ENCODE measurements around the gene SULT1C4.

DNA sequence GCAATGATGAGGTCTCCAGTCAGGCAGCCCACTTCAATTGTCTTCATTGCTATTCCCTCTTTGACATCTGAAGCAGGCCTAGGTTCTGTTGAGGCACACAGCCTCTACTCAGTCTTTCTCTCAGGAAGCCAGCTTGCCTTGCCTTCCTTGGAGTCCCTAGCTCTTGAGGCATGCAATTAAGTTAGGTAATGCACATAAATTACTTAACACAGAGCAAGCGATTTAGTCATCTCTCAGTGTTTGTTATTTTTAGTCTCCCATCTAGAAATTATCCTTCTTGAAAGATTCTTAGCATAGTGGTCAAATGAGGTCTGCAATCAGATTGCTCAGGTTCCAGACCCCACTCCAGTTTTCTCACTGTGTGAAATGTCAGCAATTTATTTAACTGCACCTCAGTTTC, 32.0 kb downstream of the SULT1C4 start:
- TF ChIP-seq CREB1 (IDR thresholded peaks at IDR 0.05) (no peak), SP2 (IDR thresholded peaks at IDR 0.05; ENCODE audit: low read length) (no peak), EZH2 (IDR thresholded peaks at IDR 0.05; ENCODE audit: low read depth, low read length, severe bottlenecking) (no peak), RBBP5 (IDR thresholded peaks at IDR 0.05; ENCODE audit: borderline replicate concordance, low read depth, low read length) (no peak), CBX5 (IDR thresholded peaks at IDR 0.05; ENCODE audit: low read depth, low read length) (no peak), POLR2AphosphoS5 (IDR thresholded peaks at IDR 0.05; ENCODE audit: low read depth, low read length) (no peak)
- TF ChIP-seq, protein P1, sequence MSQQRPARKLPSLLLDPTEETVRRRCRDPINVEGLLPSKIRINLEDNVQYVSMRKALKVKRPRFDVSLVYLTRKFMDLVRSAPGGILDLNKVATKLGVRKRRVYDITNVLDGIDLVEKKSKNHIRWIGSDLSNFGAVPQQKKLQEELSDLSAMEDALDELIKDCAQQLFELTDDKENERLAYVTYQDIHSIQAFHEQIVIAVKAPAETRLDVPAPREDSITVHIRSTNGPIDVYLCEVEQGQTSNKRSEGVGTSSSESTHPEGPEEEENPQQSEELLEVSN (IDR thresholded peaks at IDR 0.05), result no peak
- TF ChIP-seq, protein P2, sequence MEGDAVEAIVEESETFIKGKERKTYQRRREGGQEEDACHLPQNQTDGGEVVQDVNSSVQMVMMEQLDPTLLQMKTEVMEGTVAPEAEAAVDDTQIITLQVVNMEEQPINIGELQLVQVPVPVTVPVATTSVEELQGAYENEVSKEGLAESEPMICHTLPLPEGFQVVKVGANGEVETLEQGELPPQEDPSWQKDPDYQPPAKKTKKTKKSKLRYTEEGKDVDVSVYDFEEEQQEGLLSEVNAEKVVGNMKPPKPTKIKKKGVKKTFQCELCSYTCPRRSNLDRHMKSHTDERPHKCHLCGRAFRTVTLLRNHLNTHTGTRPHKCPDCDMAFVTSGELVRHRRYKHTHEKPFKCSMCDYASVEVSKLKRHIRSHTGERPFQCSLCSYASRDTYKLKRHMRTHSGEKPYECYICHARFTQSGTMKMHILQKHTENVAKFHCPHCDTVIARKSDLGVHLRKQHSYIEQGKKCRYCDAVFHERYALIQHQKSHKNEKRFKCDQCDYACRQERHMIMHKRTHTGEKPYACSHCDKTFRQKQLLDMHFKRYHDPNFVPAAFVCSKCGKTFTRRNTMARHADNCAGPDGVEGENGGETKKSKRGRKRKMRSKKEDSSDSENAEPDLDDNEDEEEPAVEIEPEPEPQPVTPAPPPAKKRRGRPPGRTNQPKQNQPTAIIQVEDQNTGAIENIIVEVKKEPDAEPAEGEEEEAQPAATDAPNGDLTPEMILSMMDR (IDR thresholded peaks at IDR 0.05; ENCODE audit: control extremely low read depth in 1 of 3, insufficient read depth in 1 of 3, low read depth in 1 of 3, low read length in 3 of 3), result no peak

Data from H1 (cell line).